GM10266 (cell line): ENCODE results near the gene CWC22.

Experiments
- DNase-seq: peaks from one replicate; pipeline ENCODE4 v3.0.0; 2012; ENCODE audit errors: extremely low spot score
- TF ChIP-seq, protein P1 (sequence below): IDR thresholded peaks from 2 replicates; pipeline ENCODE4 v1.5.1; 2012; ENCODE audit warnings: mild to moderate bottlenecking, low read depth; ENCODE audit not compliant: control insufficient read depth, insufficient read depth; ENCODE audit errors: missing control alignments

Gene CWC22

DNA sequence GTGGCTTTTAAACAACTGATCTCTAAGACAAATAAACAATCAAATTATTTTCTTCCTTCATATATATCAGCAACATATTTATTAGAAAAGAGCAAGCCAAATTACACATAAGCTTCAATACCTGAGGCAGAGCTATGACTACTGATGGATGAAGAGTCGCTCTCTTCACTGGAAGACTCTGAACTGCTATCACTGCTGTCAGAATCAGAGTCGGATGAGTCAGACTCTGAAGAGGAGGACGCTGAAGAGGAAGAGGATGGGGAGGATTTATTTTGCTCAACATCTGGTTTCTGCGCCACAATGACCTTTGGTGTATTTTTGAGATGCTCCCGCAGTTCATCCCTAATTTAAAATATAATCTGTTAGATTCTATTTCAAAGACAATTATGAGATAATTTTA is 56.7 kb downstream of the CWC22 start:
- no peak for DNase-seq
- TF ChIP-seq, protein P1, sequence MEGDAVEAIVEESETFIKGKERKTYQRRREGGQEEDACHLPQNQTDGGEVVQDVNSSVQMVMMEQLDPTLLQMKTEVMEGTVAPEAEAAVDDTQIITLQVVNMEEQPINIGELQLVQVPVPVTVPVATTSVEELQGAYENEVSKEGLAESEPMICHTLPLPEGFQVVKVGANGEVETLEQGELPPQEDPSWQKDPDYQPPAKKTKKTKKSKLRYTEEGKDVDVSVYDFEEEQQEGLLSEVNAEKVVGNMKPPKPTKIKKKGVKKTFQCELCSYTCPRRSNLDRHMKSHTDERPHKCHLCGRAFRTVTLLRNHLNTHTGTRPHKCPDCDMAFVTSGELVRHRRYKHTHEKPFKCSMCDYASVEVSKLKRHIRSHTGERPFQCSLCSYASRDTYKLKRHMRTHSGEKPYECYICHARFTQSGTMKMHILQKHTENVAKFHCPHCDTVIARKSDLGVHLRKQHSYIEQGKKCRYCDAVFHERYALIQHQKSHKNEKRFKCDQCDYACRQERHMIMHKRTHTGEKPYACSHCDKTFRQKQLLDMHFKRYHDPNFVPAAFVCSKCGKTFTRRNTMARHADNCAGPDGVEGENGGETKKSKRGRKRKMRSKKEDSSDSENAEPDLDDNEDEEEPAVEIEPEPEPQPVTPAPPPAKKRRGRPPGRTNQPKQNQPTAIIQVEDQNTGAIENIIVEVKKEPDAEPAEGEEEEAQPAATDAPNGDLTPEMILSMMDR: no peak

DNA sequence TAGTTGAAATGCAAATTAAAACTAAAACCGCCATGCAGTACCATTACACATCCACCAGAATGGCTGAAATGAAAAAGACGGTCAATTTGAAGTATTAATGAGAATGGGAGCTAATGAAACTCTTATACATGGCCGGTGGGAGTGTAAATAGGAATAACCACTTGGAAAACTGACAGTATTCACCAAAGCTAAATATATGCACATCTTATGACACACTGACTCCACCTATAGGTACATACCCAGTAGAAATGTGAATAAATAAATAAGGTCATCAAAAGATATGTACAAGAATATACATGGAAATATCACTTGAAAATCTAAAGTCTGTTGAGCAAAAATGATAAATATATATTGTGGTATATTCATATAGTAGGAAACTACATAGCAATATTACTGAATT is 57.7 kb downstream of the CWC22 start:
- TF ChIP-seq, protein P1: no peak
- DNase-seq: no peak

DNA sequence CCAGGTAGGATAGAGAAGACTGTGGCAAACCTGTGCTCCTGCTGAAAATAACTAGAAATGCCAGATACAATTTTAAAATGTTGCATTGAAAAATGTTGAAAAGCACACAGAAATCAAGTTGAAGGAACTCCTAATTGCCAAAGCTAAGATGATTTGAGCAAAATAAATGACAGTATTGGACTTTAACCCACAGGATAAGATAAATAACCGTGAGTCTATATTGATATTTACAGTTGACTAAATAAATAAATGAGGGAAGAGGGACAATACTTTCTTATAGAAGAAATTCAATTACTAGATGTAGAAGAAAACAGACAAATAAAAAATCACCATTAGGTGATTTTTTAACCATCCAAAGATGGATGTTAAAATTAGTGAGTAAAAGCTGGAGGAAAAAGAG is 59.0 kb downstream of the CWC22 start:
- TF ChIP-seq, protein P1: no peak
- DNase-seq: no peak

DNA sequence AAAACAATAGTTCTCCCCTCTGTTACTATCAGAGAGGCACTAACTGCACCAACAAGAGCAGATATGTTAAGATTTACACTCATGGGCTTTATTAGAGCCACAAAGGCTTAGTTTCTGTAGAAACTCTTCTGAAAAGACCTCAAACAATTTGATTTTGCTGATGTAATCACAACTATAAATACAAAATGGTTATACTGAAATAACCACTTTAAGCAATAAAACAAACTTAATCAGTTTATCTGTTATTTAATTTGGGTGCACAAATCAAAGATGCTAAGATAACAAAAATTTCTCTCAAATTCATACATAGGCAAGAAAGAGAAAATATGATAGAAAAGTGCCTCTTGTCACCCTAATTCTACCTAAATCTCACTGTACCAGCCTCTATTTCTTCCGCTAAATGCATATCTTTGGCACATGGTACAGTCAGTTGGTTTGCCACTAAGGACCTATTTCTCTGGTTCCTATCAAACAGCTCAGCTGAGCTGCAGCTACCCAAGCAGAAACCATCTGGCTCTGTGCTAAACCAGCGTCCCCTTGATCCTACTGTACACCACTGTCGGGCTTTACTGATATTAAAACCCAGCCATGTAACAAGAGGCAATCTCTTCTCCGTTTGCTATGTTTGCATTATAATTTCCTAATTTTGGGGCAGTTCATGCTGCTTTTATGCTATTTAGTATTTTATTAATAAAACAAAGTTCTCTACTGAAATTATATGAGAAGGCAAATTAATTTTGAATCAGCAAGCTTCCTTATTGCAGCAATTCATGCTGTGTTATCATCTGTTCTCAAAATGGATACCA is 60.1 kb downstream of the CWC22 start:
- TF ChIP-seq, protein P1: no peak
- DNase-seq: no peak

DNA sequence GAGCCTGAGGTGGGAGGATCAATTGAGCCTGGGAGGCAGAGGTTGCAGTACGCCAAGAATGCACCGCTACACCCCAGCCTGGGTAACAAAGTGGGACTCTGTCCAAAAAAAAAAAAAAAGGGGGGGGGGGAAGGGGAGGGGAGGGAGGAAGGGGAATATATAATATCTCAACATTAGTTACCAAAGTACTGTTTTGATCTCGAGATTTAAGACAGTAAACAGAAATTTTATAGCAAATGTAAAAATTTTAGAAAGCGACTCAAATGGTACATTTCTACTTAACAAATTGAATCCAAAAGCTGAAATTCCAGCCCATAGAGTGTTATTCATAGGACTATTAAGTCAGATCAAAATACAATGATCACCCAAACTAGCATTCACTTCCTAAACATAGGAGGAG is 60.8 kb downstream of the CWC22 start:
- TF ChIP-seq, protein P1: no peak
- no peak for DNase-seq

DNA sequence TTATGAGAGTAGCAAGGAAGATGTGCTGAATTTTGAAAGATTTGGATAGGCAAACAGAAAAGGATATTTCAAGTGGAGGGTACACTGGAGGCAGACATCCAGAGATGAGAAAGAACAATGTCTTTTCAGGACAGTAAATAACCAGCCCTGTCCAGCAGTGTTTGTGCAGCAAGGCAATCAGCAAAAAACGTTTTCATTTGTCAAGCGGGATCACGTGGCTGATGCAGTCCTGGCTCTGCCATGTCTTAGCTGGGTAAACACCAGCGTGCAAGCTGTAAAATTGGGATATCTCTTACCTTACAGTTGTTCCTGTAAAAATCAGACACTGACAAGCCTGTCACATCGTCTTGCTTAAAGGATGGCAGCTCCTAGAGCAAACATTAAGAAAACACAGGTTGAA is 67.8 kb downstream of the CWC22 start:
- TF ChIP-seq, protein P1: no peak

DNA sequence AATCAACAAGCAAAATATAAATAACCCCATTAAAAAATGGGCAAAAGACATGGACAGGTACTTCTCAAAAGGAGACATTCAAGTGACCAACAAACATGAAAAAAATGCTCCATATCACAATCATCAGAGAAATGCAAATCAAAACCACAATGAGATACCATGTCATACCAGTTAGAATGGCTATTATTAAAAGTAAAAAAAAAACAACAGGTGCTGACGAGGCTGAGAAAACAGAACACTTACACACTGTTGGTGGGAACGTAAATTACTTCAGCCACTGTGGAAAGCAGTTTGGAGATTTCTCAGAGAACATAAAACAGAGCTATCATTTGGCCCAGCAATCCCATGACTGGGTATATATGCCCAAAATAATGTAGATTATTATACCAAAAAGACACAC is 69.1 kb downstream of the CWC22 start:
- DNase-seq: no peak
- TF ChIP-seq, protein P1: no peak

More for the DNA sequence above, 67.8 kb downstream of the CWC22 start:
- no peak for DNase-seq
